HepG2 (cell line): ENCODE results near the gene SLC18A2. TPM values are rescaled to one million over a fixed set of nuclear protein-coding genes. Genes with fewer than 3 reads are reported as not detected.

Experiments used
- ATAC-seq: fragments of 200-7000 bp; cut with Tn5 transposase; 3 replicates; pipeline ENCODE4 v1.9.1; 2020; ENCODE audit warnings: mild to moderate bottlenecking, moderate library complexity
- BruUV-seq: library from RNA; stranded (reverse); fragments of 400-500 nt; replicated peaks from 2 replicates; lab custom pipeline; 2021; lab: Mats Ljungman, UMichigan
- CTCF ChIA-PET: fragments of 300-600 bp; formaldehyde crosslinking; extraction: SDS; loops from one replicate; lab custom pipeline; 2021; ENCODE audit warnings: low total read pairs, inconsistent platforms, low intra/inter-chr PET ratio; lab: Yijun Ruan, JAX
- POLR2A ChIA-PET: fragments of 350-600 bp; sonication (Branson Sonifier 250); formaldehyde crosslinking; loops from one replicate; lab custom pipeline; 2020; ENCODE audit warnings: antibody characterized with exemption, inconsistent platforms; lab: Yijun Ruan, JAX
- DNase-seq: peaks from one replicate; pipeline ENCODE4 v3.0.0-alpha.2; 2015; ENCODE audit warnings: low spot score
- FAIRE-seq: peaks from 3 replicates; lab custom pipeline; 2011; peaks lifted over from hg19 to GRCh38; lab: Jason Lieb, UNC
- H2AFZ ChIP-seq: one replicate; pipeline ENCODE4 v1.6.1; 2011; ENCODE audit warnings: low read length, inconsistent platforms
- H3K27ac ChIP-seq: fragments of 300-600 bp; 3 replicates; pipeline ENCODE4 v1.8.0; 2011; ENCODE audit warnings: mixed run types, mild to moderate bottlenecking, mixed read lengths, low read length, inconsistent platforms; ENCODE audit not compliant: insufficient read depth; ENCODE audit errors: extremely low read length
- H3K27me3 ChIP-seq, 2 experiments: fragments of 200-600 bp in 1 of 2; 2 replicates in 1 of 2; 3 replicates in 1 of 2; pipeline versions ENCODE4 v1.6.0 to v1.8.0; 2011; ENCODE audit warnings: low read length in 2 of 2, mild to moderate bottlenecking in 2 of 2, moderate library complexity in 2 of 2, inconsistent platforms in 1 of 2; ENCODE audit not compliant: insufficient read depth in 2 of 2, control insufficient read depth in 1 of 2
- H3K36me3 ChIP-seq, 2 experiments: fragments of 200-600 bp in 1 of 2; replicated peaks in 1 of 2; 2 replicates in 1 of 2; 3 replicates in 1 of 2; pipeline versions ENCODE4 v1.5.1 to v1.8.0; 2011; ENCODE audit warnings: low read length in 2 of 2, inconsistent platforms in 1 of 2; ENCODE audit not compliant: insufficient read depth in 2 of 2, control insufficient read depth in 1 of 2
- H3K4me1 ChIP-seq: 2 replicates; pipeline ENCODE4 v1.5.1; 2012; ENCODE audit warnings: low read length, inconsistent platforms; ENCODE audit not compliant: insufficient read depth
- H3K4me2 ChIP-seq: 2 replicates; pipeline ENCODE4 v1.6.0; 2011; ENCODE audit warnings: low read depth, low read length, inconsistent platforms
- H3K4me3 ChIP-seq, 3 experiments: fragments of 200-600 bp in 1 of 3; sonication (generic), shearing (Covaris generic) in 1 of 3; replicated peaks in 1 of 3; 2 replicates each; pipeline ENCODE4 v1.5.1; 2011 to 2016; ENCODE audit warnings: low read length in 3 of 3, inconsistent platforms in 2 of 3, low read depth in 2 of 3, mild to moderate bottlenecking in 2 of 3, control low read depth in 1 of 3, mixed read lengths in 1 of 3; ENCODE audit not compliant: insufficient read depth in 1 of 3
- H3K79me2 ChIP-seq: one replicate; pipeline ENCODE4 v1.6.1; 2011; ENCODE audit warnings: low read length, inconsistent platforms; ENCODE audit not compliant: insufficient read depth
- H3K9ac ChIP-seq: 2 replicates; pipeline ENCODE4 v1.6.0; 2011; ENCODE audit warnings: mild to moderate bottlenecking, low read depth, low read length, inconsistent platforms; ENCODE audit not compliant: insufficient read depth
- H3K9me3 ChIP-seq: 2 replicates; pipeline ENCODE4 v1.5.1; 2012; ENCODE audit warnings: mild to moderate bottlenecking, low read length
- H4K20me1 ChIP-seq: 2 replicates; pipeline ENCODE4 v1.6.0; 2011; ENCODE audit warnings: inconsistent platforms, mild to moderate bottlenecking, low read length, moderate library complexity; ENCODE audit not compliant: insufficient read depth
- ARHGAP35 ChIP-seq: sonication (generic); formaldehyde crosslinking; IDR thresholded peaks from 2 replicates; pipeline ENCODE4 v1.9.0; 2022; ENCODE audit warnings: mild to moderate bottlenecking, inconsistent platforms, moderate library complexity, missing genetic modification reagents, borderline replicate concordance
- ARNT2 ChIP-seq: sonication (generic); formaldehyde crosslinking; IDR thresholded peaks from 2 replicates; pipeline ENCODE4 v1.8.0; 2022; ENCODE audit warnings: mild to moderate bottlenecking, low read depth, missing genetic modification reagents, moderate library complexity
- ATF1 ChIP-seq: IDR thresholded peaks from 2 replicates; pipeline ENCODE4 v1.6.1; 2016; ENCODE audit warnings: mild to moderate bottlenecking, control low read depth
- HBP1 ChIP-seq: IDR thresholded peaks from 2 replicates; pipeline ENCODE4 v1.6.1; 2016; ENCODE audit warnings: low read depth, control low read depth
- KLF13 ChIP-seq: sonication (generic); formaldehyde crosslinking; IDR thresholded peaks from 2 replicates; pipeline ENCODE4 v1.4.0; 2020; ENCODE audit warnings: mild to moderate bottlenecking, missing genetic modification reagents
- MLLT10 ChIP-seq: sonication (generic); formaldehyde crosslinking; IDR thresholded peaks from 2 replicates; pipeline ENCODE4 v1.4.0; 2020; ENCODE audit warnings: missing genetic modification reagents
- MXD4 ChIP-seq: IDR thresholded peaks from 2 replicates; pipeline ENCODE4 v1.6.1; 2016; ENCODE audit warnings: mild to moderate bottlenecking, missing biosample characterization, missing genetic modification reagents
- NR2F6 ChIP-seq, 2 experiments: IDR thresholded peaks; 2 replicates each; pipeline ENCODE4 v1.6.1; 2016; ENCODE audit warnings: antibody characterized with exemption in 1 of 2, mild to moderate bottlenecking in 1 of 2
- REL ChIP-seq: sonication (generic); formaldehyde crosslinking; conservative IDR thresholded peaks from 2 replicates; pipeline ENCODE4 v1.8.0; 2022; ENCODE audit warnings: mild to moderate bottlenecking, missing genetic modification reagents, moderate library complexity
- SP2 ChIP-seq: sonication (generic); formaldehyde crosslinking; IDR thresholded peaks from 2 replicates; pipeline ENCODE4 v1.5.1; 2020; ENCODE audit warnings: mild to moderate bottlenecking, missing genetic modification reagents
- TMF1 ChIP-seq: sonication (generic); formaldehyde crosslinking; IDR thresholded peaks from 2 replicates; pipeline ENCODE4 v1.8.1; 2022; ENCODE audit warnings: low read depth, missing genetic modification reagents
- U2AF2 ChIP-seq: fragments of 200-400 bp; formaldehyde crosslinking; IDR thresholded peaks from 2 replicates; pipeline ENCODE4 v1.6.1; 2017; ENCODE audit warnings: low read depth, mild to moderate bottlenecking, low read length
- ZNF44 ChIP-seq: sonication (generic); formaldehyde crosslinking; IDR thresholded peaks from 2 replicates; pipeline ENCODE4 v1.5.1; 2020; ENCODE audit warnings: mild to moderate bottlenecking, missing genetic modification reagents
- ZNF580 ChIP-seq: IDR thresholded peaks from 2 replicates; pipeline ENCODE4 v1.6.1; 2016; ENCODE audit warnings: low read depth, borderline replicate concordance
- WGBS: methylation state at CpG from one replicate; pipeline ENCODE4 v1.1.6; 2017; ENCODE audit warnings: low lambda C conversion rate; 5-methylcytosine and 5-hydroxymethylcytosine counted together
- in situ Hi-C: cut with HindIII; loops from 2 replicates; pipeline ENCODE4 v1.10.0; 2017; ENCODE audit warnings: low pct_unique_long_range_greater_than_20kb; ENCODE audit not compliant: extremely low pct_ligation_motif_present
- intact Hi-C: fragments of 100-400 bp; cut with micrococcal nuclease; formaldehyde crosslinking; loops from one replicate; pipeline ENCODE4 v1.10.0; 2022; ENCODE audit not compliant: unreplicated experiment
- polyA plus RNA-seq, 8 experiments: library from polyadenylated mRNA; depleted of rRNA in 3 of 8; stranded (reverse) in 7 of 8; unstranded in 1 of 8; fragments of >200 nt; fragmentation: Illumina TruSeq in 4 of 8; extraction: Trizol in 4 of 8; gene quantifications; 2 replicates each; pipeline versions ENCODE4 v1.2.1 to v1.2.3, GENCODE V29; 2011 to 2016; ENCODE audit warnings: low read depth in 4 of 8, missing spikeins in 1 of 8, mixed read lengths in 1 of 8; ENCODE audit not compliant: insufficient read depth in 1 of 8
- total RNA-seq, 5 experiments: library from RNA; depleted of rRNA; stranded (reverse); fragments of >200 nt; fragmentation: Illumina TruSeq; extraction: Trizol; gene quantifications; 2 replicates each; pipeline ENCODE4 v1.2.3, GENCODE V29; 2016; ENCODE audit warnings: low read depth in 1 of 5

SLC18A2 gene
- total and polyA plus RNA-seq, 2 of the 13 experiments (the other 11 are each of a cell fraction or from before 2014, with no cell fraction given) = not detected

- no peak overlapping the region for H2AFZ ChIP-seq
- CTCF ChIA-PET = no interaction called here
- no peaks in the 10 kb centered on the region for H3K9me3 ChIP-seq
- H3K4me2 ChIP-seq = peak overlapping the region; percentile 61; the same call in 1 of the 2 replicates
- ATAC-seq = no peak
- TF ChIP-seq HBP1 (CRISPR knock-in tag) (no peak), ARHGAP35 (CRISPR knock-in tag) (no peak), ARNT2 (CRISPR knock-in tag) (no peak), ZNF44 (no peak), U2AF2 (no peak), NR2F6 (IDR thresholded peaks at IDR 0.05) (no peak), NR2F6 (CRISPR knock-in tag; IDR thresholded peaks at IDR 0.05) (no peak), SP2 (CRISPR knock-in tag) (no peak), ZNF580 (CRISPR knock-in tag) (no peak), KLF13 (CRISPR knock-in tag) (no peak), MLLT10 (CRISPR knock-in tag) (no peak), TMF1 (no peak), ATF1 (no peak), REL (no peak), MXD4 (CRISPR knock-in tag) (no peak)
- BruUV-seq = no TSS peak
- peaks cover 36% of the 10 kb centered on the region for H3K4me1 ChIP-seq
- peaks cover 0 to 33% of the 10 kb centered on the region in 2 experiments; a peak in 2 of 5 replicates for H3K27me3 ChIP-seq
- H3K27ac ChIP-seq = no peak overlapping the region
- in situ Hi-C loops (no loop called here), intact Hi-C loops (no loop called here)
- 78% methylated on average over 7 of the region's 7 CpGs for WGBS
- H3K4me3 ChIP-seq = no peak overlapping the region
- no peak for FAIRE-seq
- no peaks in the 10 kb centered on the region for H4K20me1 ChIP-seq
- POLR2A ChIA-PET = no interaction called here
- no peaks in the 10 kb centered on the region for H3K36me3 ChIP-seq
- DNase-seq = no peak
- H3K9ac ChIP-seq = no peak overlapping the region
- H3K79me2 ChIP-seq = no peaks in the 10 kb centered on the region
Measured at GRCh38 chr10:117262903-117263293, 22.0 kb downstream of the SLC18A2 start.
